Stimulated activated CD8-positive, alpha-beta memory T cell treated with anti-CD3 and anti-CD28 coated beads, Interleukin-4, amount 100 ng/mL, for 24 hours (primary cell): ENCODE measurements around the gene PKIB.

Experiments
- DNase-seq: peaks from one replicate; pipeline ENCODE4 v3.0.0-alpha.2; 2020; ENCODE audit warnings: low read depth

PKIB gene

DNA sequence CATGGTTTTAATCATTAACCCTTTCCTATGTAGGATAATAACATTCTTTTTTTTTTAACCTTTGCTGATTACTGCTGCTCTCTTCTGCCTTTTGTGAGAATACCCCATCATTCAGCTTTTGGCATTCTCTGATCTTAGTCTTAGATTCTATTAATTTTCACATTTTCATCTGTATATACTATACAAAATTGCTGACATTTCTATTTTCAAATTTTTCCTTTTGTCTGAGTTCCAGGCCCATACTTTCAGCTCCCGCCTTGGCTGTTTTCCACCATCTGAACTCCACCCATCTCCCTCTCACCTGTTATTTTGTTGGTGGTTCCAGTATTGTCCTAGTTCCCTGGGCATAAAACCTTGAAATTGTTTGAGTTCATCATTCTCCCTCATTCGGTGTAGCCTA is 59.2 kb downstream of the PKIB start:
- no peak for DNase-seq

DNA sequence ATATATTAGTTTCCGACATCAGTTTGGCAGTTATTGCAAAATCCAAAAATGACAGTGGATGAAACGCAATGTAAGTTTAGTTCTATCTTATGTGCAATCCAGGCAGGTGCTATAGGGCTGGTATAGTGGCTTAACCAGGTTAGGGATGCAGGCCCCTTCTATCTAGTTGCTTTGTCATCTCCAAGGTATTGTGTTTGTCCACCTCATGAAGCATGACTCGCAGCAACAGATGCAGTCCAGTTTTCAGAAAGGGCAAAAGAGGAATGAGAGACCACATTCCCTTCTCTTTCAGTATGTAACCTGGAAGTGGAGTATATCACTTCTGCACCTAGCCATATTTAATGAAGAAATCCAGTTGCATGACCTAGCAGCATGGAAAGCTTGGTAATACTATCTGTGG is 59.7 kb downstream of the PKIB start:
- DNase-seq = no peak

DNA sequence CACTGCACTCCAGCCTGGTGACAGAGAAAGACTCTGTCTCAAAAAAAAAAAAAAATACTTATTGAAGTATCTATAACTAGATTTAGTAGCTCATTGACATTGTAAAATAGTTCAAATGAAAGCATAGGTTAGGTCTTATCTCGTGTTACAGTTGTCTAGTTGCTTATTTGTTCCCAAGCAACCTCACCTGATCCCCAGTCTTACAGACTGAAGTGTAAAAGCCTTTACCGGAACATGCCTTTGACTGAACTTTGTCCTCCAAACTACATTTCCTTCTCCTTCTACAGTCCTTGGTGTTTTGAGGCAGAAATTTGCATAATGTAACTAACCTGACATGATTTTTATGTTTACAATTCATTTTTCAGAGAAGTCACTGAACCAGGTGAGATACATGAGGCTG is 61.0 kb downstream of the PKIB start:
- DNase-seq = no peak

- DNase-seq = no peak
Measured at GRCh38 chr6:122673343-122673961, 63.2 kb downstream of the PKIB start.

- DNase-seq = no peak
Measured at GRCh38 chr6:122676146-122676545, 65.9 kb downstream of the PKIB start.

GRCh38 chr6:122676688-122677087 is 66.5 kb downstream of the PKIB start:
- DNase-seq = no peak

- DNase-seq = no peak
Measured at GRCh38 chr6:122677406-122677805, 67.2 kb downstream of the PKIB start.

GRCh38 chr6:122678841-122679240 is 68.6 kb downstream of the PKIB start:
- no peak for DNase-seq

GRCh38 chr6:122681705-122682104 is 71.5 kb downstream of the PKIB start:
- no peak for DNase-seq

GRCh38 chr6:122683989-122684651 is 73.9 kb downstream of the PKIB start:
- no peak for DNase-seq

GRCh38 chr6:122692175-122692598 is 82.0 kb downstream of the PKIB start:
- no peak for DNase-seq

DNA sequence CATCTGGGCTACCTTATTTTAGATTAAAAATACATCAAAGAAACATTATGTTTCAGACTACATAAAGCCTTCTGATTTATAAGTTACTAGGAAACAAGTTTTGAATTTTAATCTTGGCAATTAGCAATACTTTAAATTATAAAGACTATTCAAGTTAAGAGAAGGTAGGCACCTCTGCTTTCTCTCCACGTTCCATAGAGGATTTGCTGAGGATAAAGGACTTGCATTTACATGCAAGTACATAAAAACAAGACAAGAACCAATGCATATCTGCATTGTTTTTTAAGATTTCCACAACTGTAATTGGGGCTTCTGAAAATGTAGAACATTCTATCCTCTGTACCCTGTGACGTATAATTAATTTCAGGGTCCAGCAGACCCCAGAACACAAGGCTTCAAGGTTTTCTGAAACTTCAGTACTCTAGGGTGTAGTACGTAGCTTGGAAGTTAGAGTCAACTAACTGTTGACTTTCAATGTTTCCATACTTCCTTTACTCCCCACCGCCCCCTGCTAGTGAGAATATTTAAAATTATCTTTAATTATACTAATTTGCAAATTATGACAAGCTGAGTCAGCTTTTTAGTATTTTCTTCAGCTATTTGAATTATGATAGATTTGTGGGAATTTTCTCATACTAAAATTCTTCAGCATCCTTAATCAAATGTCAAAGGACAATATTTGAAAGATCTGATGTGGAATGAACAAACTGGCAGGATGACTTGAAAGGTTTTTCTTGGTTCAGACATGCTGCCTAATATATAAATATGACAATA is 82.8 kb downstream of the PKIB start:
- DNase-seq = no peak

GRCh38 chr6:122694075-122694474 is 83.9 kb downstream of the PKIB start:
- DNase-seq = no peak

- DNase-seq = no peak
Measured at GRCh38 chr6:122694602-122695001, 84.4 kb downstream of the PKIB start.

DNA sequence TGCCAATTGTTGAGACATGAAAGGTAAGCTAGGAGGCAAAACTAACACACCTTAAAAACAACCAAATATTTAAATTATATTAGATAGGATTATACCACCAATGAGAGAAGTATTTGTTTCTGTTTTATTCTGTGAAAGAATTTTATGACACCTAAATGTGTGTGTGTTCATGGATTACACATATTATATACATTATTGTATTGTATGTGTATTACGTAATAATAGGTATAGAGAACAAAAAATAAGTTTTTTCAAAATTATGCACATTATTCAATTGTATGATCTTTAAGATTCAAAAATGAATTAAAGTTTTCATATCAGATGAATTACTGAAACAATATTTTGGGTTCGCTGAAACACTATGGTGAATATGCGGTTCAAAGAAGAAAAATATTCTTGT is 85.0 kb downstream of the PKIB start:
- no peak for DNase-seq

DNA sequence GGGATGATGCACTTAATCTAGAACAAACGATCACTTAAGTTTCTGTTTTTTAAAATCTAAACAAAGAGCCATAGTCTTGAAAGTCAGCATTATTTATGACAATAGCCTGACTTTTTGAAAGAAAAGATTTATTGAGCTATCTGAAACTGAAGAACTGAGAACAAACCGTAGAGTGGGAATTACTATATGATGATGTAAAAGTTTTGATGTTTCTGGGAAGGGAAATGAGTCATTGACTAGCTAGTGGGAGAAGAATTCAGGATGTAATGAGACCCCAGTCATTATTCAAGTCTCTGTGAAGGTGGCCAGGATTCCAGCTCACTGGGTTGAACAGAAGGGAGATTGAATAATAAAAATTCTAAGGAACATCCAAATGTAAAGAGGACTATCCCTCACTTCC is 85.9 kb downstream of the PKIB start:
- no peak for DNase-seq

DNA sequence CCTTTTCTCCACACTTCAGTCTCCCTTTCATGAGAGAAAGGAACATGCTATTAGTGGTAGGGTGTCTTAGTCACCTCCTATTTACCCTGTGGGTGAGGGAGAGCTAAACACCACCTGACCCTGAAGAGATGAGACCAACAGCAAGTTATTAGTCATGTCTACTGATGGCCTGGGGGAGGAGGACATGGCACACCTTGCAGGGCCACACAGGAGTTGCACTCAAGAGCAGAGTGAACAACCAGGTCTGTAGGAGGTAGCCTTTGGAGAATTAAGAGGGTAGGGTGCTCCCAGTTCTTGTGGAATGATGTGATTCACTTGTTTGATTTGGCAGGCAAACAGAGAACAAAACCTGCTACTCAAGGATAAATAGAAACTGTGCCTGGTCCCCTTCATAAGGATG is 86.6 kb downstream of the PKIB start:
- DNase-seq = no peak

- no peak for DNase-seq
Measured at GRCh38 chr6:122697458-122697857, 87.3 kb downstream of the PKIB start.

DNA sequence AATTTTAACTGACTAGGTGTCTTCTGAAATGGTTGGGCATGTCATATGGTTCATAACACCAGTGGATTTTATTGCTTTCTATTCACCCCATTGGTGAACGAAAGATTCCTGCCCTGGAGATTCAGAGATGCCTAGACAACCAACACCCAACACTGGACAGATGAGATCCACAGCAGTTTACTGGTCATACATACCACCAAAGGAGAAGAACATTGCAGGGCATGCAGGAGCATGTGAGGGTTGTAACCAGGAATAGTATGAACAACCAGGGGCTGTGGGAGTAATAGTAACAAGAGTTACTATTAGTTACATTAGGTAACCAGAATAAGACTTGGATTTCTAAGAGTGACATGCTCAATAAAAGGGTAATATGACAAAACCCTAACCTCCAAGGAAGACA is 91.5 kb downstream of the PKIB start:
- DNase-seq = no peak

DNA sequence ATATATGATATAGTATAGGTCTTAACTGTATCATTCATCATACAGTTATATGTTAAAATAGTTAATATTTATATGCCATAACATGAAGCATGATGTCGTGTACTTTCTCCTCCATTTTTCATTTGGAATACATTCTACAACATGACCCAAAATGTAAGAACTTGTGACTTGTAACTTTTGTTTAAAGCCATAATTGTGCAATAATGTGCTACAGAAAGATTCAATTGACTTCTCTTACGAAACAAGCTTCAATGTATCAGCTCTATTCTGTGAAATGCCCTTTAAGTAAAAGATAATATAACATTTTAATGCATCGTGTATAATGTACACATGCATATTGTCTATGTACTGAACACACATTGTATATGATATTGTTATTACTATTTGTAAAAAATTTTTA is 92.6 kb downstream of the PKIB start:
- DNase-seq = no peak

GRCh38 chr6:122704066-122704465 is 93.9 kb downstream of the PKIB start:
- no peak for DNase-seq

DNA sequence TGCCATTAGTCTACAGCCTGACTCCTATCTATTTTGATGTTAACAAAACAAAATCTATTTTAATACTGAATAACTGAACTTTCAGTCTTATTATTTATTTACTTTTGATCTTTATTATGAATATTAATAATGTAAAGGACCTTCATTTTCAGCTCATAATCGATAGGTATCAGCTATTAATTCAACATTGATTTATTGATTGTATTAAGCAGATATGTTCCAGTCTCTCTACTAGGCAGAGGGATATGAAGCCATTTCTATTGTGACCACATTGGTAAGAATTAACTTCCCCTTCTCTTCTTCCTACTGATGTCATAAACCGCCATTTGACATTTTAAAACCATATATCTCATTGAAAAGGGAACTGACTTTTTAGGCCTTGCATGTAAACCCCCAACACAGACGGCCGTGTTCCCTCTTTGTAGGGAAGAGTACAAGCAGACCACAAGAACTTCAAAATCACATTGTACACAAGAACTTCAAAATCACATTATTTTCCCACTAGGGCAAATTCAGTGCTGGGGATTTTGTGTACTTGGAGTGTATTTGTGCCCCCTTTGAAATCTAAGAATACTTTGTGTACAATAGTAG is 99.8 kb downstream of the PKIB start:
- no peak for DNase-seq
